ENCODE data around the gene CADM1.

DNA sequence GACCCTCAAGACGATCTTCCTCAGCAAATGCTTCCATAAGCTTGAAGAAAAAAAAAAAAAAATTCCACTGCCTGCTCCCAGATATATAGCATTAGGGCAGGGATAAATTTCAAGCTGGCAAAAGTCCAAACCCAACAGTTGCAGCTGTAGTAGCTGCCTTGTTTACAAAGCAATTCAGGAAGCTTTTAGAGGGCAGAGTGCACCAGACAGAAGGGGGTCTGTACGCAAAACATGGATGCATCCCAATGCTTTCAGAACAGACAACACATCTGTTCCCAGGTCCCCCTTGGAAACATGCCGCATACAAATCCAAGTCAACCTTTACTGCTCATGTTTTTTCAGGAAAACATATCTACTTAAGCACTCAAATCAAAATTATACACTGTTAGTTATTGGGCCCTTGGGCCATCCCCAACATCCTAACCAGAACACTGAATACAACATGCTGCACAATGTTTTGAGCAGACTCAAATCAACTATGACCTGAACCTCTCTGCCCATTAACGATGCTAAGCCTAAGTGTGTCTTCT lies 94.5 kb downstream of the CADM1 start:
- TF ChIP-seq, protein P1, sequence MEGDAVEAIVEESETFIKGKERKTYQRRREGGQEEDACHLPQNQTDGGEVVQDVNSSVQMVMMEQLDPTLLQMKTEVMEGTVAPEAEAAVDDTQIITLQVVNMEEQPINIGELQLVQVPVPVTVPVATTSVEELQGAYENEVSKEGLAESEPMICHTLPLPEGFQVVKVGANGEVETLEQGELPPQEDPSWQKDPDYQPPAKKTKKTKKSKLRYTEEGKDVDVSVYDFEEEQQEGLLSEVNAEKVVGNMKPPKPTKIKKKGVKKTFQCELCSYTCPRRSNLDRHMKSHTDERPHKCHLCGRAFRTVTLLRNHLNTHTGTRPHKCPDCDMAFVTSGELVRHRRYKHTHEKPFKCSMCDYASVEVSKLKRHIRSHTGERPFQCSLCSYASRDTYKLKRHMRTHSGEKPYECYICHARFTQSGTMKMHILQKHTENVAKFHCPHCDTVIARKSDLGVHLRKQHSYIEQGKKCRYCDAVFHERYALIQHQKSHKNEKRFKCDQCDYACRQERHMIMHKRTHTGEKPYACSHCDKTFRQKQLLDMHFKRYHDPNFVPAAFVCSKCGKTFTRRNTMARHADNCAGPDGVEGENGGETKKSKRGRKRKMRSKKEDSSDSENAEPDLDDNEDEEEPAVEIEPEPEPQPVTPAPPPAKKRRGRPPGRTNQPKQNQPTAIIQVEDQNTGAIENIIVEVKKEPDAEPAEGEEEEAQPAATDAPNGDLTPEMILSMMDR (IDR thresholded peaks at IDR 0.05) = no peak
- TF ChIP-seq POLR2A (IDR thresholded peaks at IDR 0.05) = no peak

All from right lobe of liver (tissue), 4 donors.